NCI-H460 (cell line): ENCODE results near the gene GRIK1. TPM values are rescaled to one million over a fixed set of nuclear protein-coding genes. Genes with fewer than 3 reads are reported as not detected.

Experiments used
- DNase-seq: peaks from one replicate; pipeline ENCODE4 v3.0.0-alpha.2; 2016; ENCODE audit warnings: low read depth; ENCODE audit errors: extremely low read depth
- total RNA-seq: library from RNA; depleted of rRNA; stranded (reverse); fragments of >200 nt; shearing (Covaris generic); gene quantifications from 2 replicates; pipeline ENCODE4 v1.2.3, GENCODE V29; 2014

GRIK1 gene
- total RNA-seq, 1 experiment from 2014 or later, result not detected

- no peak for DNase-seq
These were observed 261.2 kb downstream of the GRIK1 start for GRCh38 chr21:29678626-29679025.

GRCh38 chr21:29677326-29677725 is 262.5 kb downstream of the GRIK1 start:
- DNase-seq, result no peak

GRCh38 chr21:29676395-29676794 is 263.4 kb downstream of the GRIK1 start:
- DNase-seq, result no peak

GRCh38 chr21:29675451-29675850 is 264.3 kb downstream of the GRIK1 start:
- DNase-seq, result no peak

- no peak for DNase-seq
These were observed 265.5 kb downstream of the GRIK1 start for GRCh38 chr21:29674343-29674742.

- DNase-seq, result no peak
These were observed 266.6 kb downstream of the GRIK1 start for GRCh38 chr21:29673096-29673610.

GRCh38 chr21:29671728-29672127 is 268.1 kb downstream of the GRIK1 start:
- DNase-seq, result no peak

GRCh38 chr21:29670228-29670627 is 269.6 kb downstream of the GRIK1 start:
- DNase-seq, result no peak

GRCh38 chr21:29669416-29669815 is 270.4 kb downstream of the GRIK1 start:
- no peak for DNase-seq

- DNase-seq, result no peak
These were observed 272.1 kb downstream of the GRIK1 start for GRCh38 chr21:29667651-29668050.

GRCh38 chr21:29664615-29665014 is 275.2 kb downstream of the GRIK1 start:
- DNase-seq, result no peak

GRCh38 chr21:29661672-29662442 is 277.9 kb downstream of the GRIK1 start:
- DNase-seq, result no peak

GRCh38 chr21:29660047-29660720 is 279.6 kb downstream of the GRIK1 start:
- DNase-seq, result no peak

- no peak for DNase-seq
These were observed 280.9 kb downstream of the GRIK1 start for GRCh38 chr21:29658934-29659203.

- no peak for DNase-seq
These were observed 281.4 kb downstream of the GRIK1 start for GRCh38 chr21:29658177-29658933.

GRCh38 chr21:29657240-29657989 is 282.4 kb downstream of the GRIK1 start:
- no peak for DNase-seq

- peak; percentile 69 for DNase-seq
These were observed 283.1 kb downstream of the GRIK1 start for GRCh38 chr21:29656504-29657239.

GRCh38 chr21:29655577-29655976 is 284.2 kb downstream of the GRIK1 start:
- no peak for DNase-seq

GRCh38 chr21:29654855-29655254 is 284.9 kb downstream of the GRIK1 start:
- DNase-seq, result no peak

- DNase-seq, result no peak
These were observed 285.6 kb downstream of the GRIK1 start for GRCh38 chr21:29654203-29654602.
